GM10266 (cell line): ENCODE data around the gene ANKS1B.

Source experiments
- DNase-seq: peaks from one replicate; pipeline ENCODE4 v3.0.0; 2012; ENCODE audit errors: extremely low spot score
- CTCF ChIP-seq: IDR thresholded peaks from 2 replicates; pipeline ENCODE4 v1.5.1; 2012; ENCODE audit warnings: mild to moderate bottlenecking, low read depth; ENCODE audit not compliant: control insufficient read depth, insufficient read depth; ENCODE audit errors: missing control alignments

The ANKS1B gene

GRCh38 chr12:99128246-99128802 is 856.4 kb downstream of the ANKS1B start:
- no peak for DNase-seq

DNA sequence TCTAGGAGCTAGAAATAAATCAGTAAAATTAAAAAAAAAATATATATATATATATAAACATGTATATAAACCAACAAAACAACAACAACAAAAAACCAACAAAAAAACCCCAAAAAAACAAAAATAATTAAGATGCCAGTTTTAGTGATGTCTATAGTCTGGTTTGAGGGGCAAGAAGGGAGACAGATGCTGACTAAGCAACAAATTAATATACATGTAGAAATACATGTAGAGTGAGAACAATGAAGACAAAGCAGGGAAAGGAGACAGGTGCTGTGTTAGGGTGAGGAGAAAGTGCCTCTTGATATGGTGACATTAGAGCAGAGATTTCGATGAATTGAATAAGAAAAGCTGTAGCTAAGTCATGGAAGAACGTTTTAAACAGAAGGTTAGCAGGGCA is 861.8 kb downstream of the ANKS1B start:
- TF ChIP-seq CTCF, result no peak
- DNase-seq, result no peak

More at GRCh38 chr12:99128246-99128802, 856.4 kb downstream of the ANKS1B start:
- TF ChIP-seq CTCF, result no peak

DNA sequence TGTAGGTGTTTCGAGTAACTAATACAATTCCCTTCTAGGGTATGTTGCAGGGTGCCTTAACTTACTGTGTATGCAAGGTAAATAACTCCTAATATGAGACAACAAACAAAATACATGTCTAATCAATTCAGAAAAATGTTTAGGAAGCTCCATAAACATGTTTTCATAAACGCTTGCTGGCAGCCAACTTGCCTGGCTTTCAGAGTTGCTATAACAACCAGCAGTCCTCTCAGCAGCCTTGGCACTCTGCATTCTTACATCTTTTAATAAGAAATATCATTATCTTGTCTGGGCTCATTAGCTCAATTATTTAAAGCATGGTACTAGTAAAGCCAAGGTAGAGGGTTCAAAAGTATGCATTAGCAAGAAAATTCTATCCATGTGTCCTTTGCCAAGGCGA is 862.2 kb downstream of the ANKS1B start:
- no peak for TF ChIP-seq CTCF
- no peak for DNase-seq

DNA sequence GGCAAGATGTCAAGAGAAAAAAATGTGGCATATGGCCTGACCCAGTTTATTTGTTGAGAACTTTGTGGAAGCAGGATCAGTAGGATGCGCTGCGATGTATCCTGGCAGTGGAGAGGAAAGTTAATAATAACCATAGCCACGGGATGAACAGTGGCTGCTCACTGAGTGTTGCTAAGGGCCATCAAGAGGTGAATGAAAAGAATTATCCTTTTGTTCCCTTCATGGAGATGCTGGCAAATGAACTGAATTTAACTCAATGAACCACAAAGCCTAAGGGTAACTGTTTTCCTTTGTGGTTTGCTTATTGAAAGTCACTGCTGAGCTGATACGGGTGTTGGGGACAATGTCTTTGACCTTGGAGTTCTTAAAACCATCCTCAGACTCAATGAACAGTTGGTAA is 863.2 kb downstream of the ANKS1B start:
- DNase-seq, result no peak

DNA sequence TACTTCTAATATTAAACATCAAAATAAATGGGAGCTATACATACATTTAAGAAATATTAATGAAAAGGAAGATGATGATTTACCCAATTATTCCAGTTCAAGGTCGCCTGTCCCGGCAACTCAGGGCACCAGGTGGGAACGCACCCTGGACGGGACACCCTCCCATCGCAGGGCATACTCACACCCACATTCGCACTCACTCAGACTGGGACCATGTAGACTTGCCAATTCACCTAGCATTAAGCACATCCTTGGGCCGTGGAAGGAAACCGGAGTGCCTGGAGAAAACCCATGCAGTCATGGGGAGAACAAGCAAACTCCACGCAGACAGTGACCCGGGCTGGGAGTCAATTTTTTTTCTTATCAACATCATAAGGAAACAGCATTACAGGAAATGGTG is 864.8 kb downstream of the ANKS1B start:
- no peak for TF ChIP-seq CTCF
- no peak for DNase-seq

More for the DNA sequence above, 863.2 kb downstream of the ANKS1B start:
- TF ChIP-seq CTCF, result no peak

- TF ChIP-seq CTCF, result no peak
Measured at GRCh38 chr12:99119449-99119848, 865.3 kb downstream of the ANKS1B start.

DNA sequence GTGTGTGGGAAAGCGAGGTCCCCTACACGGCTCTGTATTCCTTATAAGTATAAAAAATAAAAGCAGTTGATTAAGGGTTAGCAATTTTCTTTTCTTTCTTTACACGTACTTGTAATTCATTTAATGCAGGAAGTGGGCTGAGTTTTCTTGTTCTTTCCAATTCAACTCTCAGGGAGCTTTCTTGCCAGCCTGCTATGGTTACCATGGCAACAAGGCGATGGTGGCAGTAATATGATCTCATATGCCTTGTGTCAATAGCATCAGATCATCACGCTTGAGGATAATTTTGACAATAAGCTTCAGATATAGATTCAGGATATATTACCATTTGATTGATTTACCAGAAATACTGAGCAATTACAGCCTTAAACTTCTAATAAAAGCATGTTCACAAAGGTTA is 873.1 kb downstream of the ANKS1B start:
- DNase-seq, result no peak
- no peak for TF ChIP-seq CTCF

More at GRCh38 chr12:99119449-99119848, 865.3 kb downstream of the ANKS1B start:
- no peak for DNase-seq
